Measurements from ENCODE around the gene NDRG4.

Gene NDRG4

DNA sequence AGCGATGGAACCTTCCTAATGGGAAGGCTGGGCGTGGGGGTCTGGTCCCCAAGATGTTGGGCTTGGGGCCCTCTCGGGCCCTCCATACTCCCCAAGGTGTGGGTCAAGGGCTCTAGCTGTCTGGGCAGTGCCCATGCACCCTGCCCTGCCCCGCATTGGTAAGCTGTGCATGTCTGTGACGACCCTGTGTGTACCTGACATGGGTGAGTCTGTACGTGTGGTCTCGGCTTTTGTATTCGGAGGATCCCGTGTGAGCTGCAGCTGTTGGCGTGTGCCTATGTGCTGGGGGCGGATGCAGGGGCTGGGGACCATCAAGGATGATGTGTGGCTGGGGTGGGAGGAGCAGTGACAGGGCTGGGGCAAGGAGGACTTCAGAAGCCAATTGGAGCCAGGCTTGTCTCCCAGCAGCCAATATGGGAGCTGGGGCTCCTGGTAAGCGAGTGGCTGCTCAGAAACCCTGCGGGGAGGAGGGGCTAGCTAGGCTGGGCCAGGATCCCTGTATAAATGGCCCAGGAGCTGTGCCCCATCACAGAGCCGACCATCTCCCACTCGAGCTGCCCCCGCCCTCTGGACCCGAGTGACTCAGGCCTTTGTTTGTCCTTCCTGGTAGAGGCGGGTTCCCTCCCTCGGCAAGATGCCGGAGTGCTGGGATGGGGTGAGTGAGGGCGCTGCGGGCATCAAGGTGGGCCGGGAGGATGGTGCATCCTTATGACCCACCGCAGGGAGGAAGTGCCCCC is at the start of gene NDRG4:
Gene NDRG4 (plus strand): TSS at position 529 of the 737 bp plus-strand sequence. CDS start 106 bp downstream, at position 635.
- DNase-seq, result peak; percentile 28 to 41 (median 30)

DNA sequence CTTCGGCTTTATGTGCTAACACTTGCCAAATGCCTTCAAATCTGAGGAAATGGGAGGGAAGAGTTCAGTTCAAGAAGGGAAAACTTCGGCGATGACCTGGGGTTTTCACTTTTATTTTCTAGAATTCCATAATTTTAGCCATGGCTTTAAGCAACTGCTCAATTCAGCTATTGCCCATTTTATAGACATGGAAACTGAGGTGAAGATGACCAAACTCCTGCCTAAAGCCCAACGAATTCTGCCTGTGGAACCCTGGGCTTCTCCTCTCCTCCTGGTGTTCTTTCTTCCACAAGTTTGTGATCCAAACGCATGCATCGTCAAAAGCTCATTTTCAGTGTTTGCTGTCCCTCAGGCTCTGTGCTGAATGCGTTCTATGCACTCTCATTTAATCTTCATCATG is 49.4 kb upstream of the NDRG4 start:
- DNase-seq, result no peak

DNA sequence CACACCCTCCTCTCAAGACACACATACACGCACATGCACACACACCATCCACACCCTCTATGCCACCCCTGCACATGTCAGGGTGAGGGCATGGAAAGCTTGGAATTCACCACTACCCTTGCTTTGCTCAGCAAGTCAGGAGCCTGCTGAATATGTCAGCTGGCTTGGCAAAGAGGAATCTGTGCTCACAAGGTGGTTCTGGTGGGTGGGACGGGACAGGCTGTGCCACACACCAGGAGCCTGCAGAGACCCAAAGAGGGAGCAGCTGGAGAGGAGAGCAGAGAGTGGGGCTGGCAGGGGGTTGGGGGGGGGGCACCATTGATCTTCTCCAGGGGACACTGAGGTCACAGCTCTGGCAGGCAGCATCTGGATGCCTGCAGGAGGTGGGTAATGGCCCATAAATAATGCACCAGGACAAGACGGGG is 48.7 kb upstream of the NDRG4 start:
- no peak for DNase-seq

DNA sequence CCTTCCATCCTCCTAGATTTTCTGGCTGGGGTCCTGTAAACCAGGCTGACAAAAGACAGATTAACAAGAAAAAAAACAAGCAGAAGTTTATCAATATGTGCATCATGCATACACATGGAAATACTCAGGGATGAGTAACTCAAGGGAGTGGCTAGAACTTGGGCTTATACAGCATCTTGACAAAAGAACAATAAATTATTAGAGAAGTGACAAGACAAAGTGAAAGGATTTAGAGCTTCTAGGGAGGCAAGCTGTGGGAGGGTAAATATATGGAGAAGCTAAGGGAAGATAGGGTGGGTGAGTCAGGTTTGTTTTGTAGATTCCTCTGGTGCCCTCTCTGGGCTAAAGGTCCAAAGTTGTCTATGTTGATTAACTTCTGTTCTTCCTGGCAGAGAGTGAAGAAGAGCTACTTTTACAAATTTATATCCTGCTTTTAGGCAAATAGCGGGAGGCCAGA is 48.0 kb upstream of the NDRG4 start:
- DNase-seq, result peak; percentile 53 to 73 (median 54)

- DNase-seq, result no peak
Measured at GRCh38 chr16:58452640-58453039, 47.3 kb upstream of the NDRG4 start.

DNA sequence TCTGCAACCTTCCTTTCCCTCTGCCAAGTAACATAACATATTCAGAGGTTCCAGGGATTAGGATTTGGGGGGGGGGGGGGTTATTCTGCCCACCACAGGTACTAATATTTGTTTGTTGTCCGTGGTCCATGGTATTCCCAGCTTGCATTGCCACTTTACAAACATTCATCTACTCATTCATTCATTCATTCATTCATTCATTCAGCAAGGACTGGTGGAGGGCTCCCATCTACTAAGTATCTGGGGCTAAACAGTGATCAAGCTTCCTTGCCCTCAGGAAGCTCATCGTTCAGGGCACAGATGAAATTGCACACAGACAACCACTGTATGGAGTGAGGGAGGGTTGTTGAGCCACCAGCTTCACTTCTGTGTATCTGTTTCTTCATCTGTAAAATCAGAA is 45.8 kb upstream of the NDRG4 start:
- no peak for DNase-seq

GRCh38 chr16:58454856-58455255 is 45.1 kb upstream of the NDRG4 start:
- DNase-seq, result no peak

DNA sequence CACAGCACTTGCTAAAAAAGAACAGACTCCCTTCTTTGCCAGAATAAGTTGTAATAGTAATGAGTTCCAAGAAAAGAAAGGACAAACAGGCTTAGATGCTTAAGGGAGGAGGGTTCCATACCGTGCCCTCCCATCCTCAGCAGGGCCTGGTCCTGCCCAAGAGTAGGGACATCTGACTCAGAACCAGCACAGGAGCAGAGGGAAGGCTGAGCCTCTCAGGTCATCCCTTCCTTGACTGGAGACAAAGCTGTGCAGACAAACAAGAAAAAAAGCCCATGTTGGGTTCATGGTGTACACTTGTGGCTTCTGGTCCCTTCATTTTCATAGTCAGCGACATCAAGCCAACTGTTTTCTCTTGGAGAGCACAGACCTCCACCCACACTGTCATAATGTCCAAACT is 44.2 kb upstream of the NDRG4 start:
- DNase-seq, result no peak

- DNase-seq, result no peak
Measured at GRCh38 chr16:58456193-58456592, 43.8 kb upstream of the NDRG4 start.

DNA sequence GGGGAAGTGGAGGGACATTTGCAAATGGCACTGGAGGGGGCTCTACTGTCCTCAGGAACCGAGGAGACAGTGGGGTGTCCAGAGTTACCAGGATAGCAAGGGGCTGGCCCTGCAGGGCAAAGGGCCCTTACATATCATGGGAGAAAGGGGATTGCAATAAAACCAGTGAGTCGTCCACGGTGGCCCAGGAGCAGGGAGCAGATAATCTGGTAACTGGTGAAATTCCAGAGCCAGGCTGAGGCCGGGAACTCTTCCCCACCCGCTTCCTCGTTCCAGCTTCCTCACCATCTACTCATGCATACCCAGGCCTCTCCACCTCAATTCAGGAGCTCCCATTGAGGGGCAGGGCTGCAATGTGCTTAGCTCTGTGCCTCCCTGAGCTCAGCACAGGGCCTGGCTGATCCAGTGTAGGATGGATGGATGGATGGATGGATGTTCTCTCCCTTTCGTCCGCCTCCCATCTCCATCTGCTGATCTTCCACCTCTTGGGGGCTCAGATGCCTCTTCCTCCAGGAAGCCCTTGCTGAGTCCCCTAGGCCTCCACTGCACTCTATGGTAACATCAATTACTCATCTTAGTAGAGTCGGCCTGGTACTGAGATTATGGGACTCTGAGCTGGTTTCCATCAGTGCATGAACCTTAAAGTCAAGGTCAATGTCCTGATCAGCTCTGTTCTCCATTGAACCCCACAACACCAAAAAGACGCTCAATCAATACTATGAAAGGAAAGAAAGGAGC is 41.2 kb upstream of the NDRG4 start:
- peak in 2 of 3 donors; percentile 26 to 50 for DNase-seq

- peak; percentile 68 to 78 (median 74) for DNase-seq
Measured at GRCh38 chr16:58459344-58460218, 40.4 kb upstream of the NDRG4 start.

DNA sequence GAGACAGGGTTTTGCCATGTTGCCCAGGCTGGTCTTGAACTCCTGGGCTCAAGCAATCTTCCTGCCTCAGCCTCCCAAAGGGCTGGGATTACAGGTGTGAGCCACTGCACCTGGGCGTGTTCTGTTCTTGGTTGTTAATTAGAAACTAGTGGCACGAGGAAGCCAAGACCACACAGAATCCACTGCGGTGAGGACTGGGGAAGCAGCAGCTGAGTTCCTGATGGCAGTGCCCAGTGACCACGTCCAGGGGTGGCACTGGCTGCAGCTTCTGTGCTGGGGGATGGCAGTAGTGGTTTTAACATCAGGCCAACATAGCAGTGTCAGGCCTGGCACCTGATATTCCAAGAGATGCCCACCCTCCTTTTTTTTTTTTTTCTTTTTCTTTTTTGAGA is 39.7 kb upstream of the NDRG4 start:
- no peak for DNase-seq

DNA sequence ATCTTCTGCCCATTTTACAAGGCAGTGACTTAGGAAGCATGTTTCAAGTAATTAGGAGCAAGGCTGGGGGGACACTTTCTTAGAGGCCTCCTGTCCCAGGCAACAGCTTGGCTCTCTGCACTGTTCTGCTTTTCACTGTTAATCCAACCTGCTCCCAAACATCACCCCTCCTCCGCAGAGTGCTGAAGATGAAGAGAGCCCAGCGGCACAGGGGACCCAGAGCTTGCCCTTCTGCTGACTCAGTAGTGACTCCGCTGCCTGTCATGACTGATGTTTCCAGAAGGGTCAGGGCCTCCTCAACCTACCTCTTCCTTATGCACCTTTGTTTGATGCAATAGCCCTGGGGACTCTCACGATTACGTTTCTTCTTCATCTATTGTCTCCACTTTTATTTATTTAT is 38.9 kb upstream of the NDRG4 start:
- no peak for DNase-seq

- no peak for DNase-seq
Measured at GRCh38 chr16:58461640-58462039, 38.3 kb upstream of the NDRG4 start.

DNA sequence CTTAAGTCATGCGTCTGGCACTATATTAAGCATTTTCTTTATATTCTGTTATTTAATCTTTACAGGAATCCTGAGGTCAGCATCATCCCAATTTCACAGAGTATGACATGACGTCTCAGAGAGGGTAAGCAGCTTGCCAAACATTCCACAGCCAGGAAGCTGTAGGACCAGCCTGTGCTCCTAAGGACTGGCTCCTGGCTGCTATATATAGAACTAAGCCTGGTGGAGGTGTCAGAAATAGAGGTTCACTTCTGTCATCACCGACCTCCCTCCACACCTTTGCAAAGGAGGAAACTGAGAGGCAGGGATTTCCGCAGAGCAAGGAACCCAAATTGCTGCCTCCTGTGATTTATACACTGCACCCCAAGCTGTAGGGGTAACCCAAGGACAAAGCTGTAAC is 37.9 kb upstream of the NDRG4 start:
- DNase-seq, result no peak

GRCh38 chr16:58462499-58462996 is 37.4 kb upstream of the NDRG4 start:
- no peak for DNase-seq

- DNase-seq, result peak in 2 of 3 donors; percentile 29 to 49
Measured at GRCh38 chr16:58462997-58463941, 36.7 kb upstream of the NDRG4 start.

- peak in 2 of 3 donors; percentile 13 to 42 for DNase-seq
Measured at GRCh38 chr16:58464047-58464915, 35.7 kb upstream of the NDRG4 start.

DNA sequence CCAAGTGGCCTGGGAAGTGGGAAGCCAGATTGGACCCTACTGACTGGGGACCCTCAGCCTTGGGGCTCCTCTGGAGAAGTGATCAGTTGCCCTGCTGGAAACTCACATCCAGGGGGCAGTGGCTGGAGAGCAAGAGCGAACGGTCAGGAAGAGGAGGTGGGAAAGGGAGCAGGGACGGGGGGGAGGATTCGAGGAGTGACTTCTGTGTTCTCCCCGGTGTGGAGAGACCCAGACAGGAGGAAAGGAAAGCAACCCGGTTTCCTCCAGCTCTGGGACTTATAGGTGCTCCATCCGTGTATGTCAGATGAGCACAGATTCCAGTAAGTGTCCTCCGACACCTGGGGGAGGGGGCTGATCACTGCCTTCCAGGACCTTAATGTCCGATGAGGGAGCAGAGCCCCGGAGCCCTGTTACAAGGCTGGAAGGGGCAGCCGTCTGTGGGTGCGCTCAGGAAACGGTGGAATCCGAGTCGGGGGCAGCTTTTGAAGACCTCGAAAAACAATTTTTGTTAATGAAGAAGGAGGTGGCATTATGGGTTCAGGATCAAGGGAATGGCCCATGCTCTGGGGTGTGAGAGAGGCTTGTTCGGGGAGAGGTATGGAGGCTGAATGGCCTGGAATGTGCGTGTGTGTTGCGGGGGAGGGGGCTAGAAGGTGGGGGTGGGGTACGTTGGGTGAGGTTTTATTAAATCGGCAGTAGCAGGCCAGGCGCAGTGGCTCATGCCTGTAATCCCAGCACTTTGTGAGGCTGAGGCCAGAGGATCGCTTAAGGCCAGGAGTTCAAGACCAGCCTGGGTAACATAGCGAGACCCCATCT is 34.8 kb upstream of the NDRG4 start:
- no peak for DNase-seq

DNA sequence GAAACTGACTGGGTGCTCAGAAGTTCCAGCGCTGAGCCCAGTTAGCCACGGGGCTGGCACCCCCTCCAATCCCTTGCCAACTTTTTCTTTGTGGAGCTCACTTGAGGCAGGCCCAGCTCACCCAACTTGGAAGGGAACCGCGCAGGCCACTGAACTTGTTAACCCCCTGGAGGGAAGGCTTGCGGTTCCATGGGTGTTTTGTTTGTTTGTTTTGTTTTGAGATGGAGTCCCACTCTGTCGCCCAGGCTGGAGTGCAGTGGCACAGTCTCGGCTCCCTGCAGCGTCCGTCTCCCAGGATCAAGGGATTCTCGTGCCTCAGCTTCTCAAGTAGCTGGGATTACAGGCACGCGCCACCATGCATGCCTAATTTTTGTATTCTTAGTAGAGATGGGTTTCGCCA is 34.1 kb upstream of the NDRG4 start:
- DNase-seq, result no peak

Data from suppressor macrophage treated with lipopolysaccharide for 1 hour (primary cell).